ENCODE measurements around the gene NTM.

Gene NTM

DNA sequence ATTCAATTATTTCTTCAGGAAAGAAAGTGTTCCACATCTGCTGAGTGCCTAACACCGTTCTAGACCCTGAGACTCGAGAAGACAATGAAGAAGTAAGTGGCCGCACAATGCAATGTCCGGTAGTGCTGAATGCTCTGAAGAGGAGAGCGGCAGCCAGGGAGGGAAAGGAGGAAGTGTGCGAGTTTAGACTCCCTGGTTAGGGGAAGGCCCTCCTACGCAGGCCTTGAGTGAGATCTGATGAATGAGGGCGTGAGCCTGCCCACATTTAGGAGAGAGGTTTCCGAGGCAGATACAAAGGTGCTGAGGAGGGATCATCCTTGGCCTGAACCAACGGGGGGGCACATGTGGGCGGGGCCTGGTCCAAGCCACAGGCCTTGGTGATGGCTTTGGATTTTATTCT lies 558.6 kb downstream of the NTM start:
- DNase-seq (ENCODE audit: low read depth) = no peak
- H3K4me3 ChIP-seq (ENCODE audit: low read length) = no peak overlapping the region
- TF ChIP-seq, protein P1, sequence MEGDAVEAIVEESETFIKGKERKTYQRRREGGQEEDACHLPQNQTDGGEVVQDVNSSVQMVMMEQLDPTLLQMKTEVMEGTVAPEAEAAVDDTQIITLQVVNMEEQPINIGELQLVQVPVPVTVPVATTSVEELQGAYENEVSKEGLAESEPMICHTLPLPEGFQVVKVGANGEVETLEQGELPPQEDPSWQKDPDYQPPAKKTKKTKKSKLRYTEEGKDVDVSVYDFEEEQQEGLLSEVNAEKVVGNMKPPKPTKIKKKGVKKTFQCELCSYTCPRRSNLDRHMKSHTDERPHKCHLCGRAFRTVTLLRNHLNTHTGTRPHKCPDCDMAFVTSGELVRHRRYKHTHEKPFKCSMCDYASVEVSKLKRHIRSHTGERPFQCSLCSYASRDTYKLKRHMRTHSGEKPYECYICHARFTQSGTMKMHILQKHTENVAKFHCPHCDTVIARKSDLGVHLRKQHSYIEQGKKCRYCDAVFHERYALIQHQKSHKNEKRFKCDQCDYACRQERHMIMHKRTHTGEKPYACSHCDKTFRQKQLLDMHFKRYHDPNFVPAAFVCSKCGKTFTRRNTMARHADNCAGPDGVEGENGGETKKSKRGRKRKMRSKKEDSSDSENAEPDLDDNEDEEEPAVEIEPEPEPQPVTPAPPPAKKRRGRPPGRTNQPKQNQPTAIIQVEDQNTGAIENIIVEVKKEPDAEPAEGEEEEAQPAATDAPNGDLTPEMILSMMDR (conservative IDR thresholded peaks at IDR 0.05; ENCODE audit: low read length) = no peak

DNA sequence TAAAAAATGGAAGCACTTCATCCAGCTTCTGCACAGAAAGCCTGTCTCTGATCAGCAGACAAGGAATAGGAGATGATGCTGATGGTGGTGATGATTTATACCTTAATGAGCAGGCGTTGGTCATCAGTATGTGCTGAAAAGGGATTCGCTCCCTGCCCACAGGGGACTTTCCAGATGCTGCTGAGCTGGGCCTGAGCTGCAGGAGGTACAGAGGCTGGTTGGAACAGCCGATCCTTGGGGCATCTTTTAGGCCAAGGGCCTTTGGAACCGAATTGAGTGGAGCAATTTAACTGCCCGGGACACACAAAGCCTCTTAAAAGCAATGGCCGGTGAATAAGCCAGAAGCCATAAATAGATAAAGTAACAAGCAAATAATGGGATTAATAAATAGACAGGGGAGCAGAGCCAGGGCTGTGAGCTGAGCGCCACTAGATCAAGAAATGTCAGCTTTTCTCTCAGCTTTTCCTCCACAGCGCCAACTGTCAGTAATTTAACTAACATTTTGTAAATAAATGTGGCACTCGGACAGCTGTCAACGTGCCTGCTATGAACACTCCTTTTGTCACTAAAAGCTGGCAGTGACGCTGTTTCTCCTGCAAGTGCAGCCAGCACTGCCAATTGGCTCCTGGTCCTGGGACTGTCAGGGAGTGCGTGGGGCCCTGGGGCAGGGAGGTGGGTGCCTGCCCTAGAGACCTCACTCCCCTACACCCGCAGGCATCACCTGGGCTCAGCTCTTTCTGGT lies 562.3 kb downstream of the NTM start:
- TF ChIP-seq, protein P1 (conservative IDR thresholded peaks at IDR 0.05; ENCODE audit: low read length) = no peak
- DNase-seq (ENCODE audit: low read depth) = no peak
- no peak overlapping the region for H3K4me3 ChIP-seq (ENCODE audit: low read length)

DNA sequence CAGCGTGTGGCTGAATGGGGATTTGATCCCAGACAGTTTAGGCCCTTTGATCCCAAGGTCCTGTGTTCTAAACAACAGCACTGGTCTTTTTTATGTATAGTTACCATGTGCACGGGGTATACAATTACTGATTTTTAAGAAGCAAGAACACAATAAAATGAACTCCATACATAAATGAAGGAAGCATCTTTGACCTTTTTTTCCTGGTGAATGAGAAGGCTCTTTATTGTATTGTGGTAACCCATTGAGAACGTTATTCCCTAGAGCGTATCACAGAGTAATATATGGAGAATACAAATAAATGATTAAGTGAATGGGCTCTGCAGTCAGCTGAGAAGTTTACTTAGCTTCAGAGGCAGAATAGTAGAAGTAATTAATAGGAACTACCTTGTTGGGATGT lies 563.6 kb downstream of the NTM start:
- DNase-seq (ENCODE audit: low read depth) = no peak
- no peak overlapping the region for H3K4me3 ChIP-seq (ENCODE audit: low read length)
- TF ChIP-seq, protein P1 (conservative IDR thresholded peaks at IDR 0.05; ENCODE audit: low read length) = no peak

DNA sequence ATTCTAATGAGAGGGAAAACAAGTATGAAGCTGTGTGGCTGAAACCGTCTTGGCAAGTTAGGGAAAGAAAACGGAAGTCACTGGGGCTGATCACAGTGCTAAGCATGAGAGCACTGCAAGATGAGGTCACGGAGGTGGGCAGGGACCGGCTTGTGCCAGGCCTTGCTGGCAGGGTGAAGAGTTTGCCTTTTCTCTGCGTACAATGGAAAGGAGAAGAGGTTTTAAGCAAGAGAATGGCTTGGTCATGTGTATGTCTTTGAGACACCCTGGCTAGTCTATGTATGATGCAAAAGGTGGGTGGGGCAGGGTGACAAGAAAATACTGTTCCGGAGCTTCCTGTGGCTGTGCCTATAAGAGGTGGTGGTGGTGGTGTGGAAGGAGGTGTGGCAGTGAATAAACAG lies 567.9 kb downstream of the NTM start:
- TF ChIP-seq, protein P1 (conservative IDR thresholded peaks at IDR 0.05; ENCODE audit: low read length) = no peak
- no peak for DNase-seq (ENCODE audit: low read depth)
- H3K4me3 ChIP-seq (ENCODE audit: low read length) = no peak overlapping the region

DNA sequence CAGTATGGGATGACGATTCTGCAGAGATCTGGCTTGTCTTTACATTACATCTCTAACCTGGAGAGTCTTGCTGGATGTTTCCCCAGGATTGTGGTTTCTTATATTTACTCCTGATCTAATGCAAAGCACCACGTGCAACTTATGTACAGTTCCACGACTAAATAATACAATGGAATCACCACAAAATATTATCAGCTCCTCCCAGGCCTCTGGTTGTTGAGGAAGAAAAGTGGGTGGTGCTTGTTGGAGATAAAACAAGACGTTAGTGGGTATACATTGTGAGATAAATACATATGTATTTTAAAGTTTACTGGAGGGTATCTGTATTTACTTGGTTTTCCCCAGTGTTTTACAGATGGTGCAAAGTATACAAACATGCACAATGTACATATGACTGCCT lies 569.7 kb downstream of the NTM start:
- no peak overlapping the region for H3K4me3 ChIP-seq (ENCODE audit: low read length)
- TF ChIP-seq, protein P1 (conservative IDR thresholded peaks at IDR 0.05; ENCODE audit: low read length) = no peak
- DNase-seq (ENCODE audit: low read depth) = no peak

DNA sequence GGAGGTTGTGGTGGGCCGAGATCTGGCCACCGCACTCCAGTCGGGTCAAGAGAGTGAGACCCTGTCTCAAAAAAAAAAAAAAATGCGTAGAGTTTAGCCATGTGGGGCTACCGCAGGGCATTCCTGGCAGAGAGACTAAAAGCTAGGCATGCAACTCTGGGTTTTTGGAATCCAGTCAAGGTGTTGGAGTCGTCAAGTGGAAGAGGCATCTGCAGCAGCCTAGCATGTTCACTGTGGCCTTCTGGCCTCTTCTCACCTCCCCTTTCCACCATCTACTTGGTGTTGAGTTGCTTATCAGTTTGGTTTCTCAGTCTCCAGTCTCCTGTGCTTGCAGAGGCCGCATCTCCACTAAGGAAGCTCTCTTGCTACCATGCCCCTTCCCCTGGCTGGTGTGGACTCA lies 572.5 kb downstream of the NTM start:
- DNase-seq (ENCODE audit: low read depth) = no peak
- no peak overlapping the region for H3K4me3 ChIP-seq (ENCODE audit: low read length)
- TF ChIP-seq, protein P1 (conservative IDR thresholded peaks at IDR 0.05; ENCODE audit: low read length) = no peak

DNA sequence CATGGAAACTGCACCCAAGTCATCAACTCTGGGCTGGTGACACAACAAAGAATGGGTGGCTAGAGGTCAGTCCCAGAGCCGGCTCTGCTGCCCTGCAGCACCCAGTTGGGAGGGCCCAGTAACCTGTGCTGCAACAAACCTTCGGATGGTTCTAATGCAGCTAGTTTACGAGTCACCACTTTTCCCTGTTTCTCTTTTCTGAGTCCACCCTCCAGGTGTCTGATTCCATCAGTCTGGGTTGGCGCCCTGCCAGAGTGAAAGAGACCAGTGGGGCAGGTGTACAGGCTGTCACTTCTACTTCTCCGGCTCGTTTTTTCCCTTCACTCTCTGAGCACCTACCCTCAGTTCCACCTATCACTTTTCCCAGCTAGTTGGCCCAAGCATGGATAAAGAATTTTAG lies 572.9 kb downstream of the NTM start:
- H3K4me3 ChIP-seq (ENCODE audit: low read length) = no peak overlapping the region
- TF ChIP-seq, protein P1 (conservative IDR thresholded peaks at IDR 0.05; ENCODE audit: low read length) = no peak
- no peak for DNase-seq (ENCODE audit: low read depth)
